ENCODE results near the gene THBS2.

DNA sequence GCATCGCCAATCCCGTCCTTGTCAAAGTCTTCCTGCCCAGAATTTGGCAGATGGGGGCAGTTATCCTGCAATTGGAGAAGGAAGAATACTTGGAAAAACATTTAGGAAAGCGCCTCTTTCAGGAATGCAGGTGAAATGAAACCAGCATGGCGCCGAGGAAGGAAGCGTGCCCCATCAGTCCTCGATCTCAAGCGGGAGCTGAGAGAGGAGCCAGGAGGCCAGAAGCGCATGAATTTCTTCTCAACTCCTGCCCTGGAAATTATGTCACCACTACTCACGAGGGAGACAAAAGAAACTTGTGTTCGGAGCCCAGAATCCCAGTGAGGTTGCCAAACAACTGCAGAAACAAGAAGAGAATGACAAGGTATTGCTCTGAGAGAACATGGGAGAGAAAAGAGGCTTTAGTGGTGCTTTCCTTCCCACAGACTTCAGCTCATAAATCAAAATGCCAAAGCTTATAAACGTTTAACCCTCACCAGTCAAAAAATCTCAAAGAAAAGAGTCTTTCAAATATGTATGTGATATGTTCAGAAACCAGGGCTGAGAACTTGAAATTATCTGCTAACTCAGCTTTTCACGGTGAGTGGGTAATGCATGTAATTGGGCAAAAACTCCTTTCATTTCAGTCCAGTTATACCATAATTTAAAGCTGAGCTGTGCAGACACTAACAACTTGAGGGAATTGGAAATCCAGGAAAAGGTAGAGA is 23.9 kb downstream of the THBS2 start:
- TF ChIP-seq, protein P1, sequence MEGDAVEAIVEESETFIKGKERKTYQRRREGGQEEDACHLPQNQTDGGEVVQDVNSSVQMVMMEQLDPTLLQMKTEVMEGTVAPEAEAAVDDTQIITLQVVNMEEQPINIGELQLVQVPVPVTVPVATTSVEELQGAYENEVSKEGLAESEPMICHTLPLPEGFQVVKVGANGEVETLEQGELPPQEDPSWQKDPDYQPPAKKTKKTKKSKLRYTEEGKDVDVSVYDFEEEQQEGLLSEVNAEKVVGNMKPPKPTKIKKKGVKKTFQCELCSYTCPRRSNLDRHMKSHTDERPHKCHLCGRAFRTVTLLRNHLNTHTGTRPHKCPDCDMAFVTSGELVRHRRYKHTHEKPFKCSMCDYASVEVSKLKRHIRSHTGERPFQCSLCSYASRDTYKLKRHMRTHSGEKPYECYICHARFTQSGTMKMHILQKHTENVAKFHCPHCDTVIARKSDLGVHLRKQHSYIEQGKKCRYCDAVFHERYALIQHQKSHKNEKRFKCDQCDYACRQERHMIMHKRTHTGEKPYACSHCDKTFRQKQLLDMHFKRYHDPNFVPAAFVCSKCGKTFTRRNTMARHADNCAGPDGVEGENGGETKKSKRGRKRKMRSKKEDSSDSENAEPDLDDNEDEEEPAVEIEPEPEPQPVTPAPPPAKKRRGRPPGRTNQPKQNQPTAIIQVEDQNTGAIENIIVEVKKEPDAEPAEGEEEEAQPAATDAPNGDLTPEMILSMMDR (IDR thresholded peaks at IDR 0.05) = no peak
- no peak for TF ChIP-seq POLR2A (IDR thresholded peaks at IDR 0.05)

All from thyroid gland (tissue), 4 donors.